Measurements from ENCODE around the gene APPL1. TPM values are rescaled to one million over a fixed set of nuclear protein-coding genes. Genes with fewer than 3 reads are reported as not detected.

Gene APPL1
- total RNA-seq (2016; rRNA removed; fragmentation: Illumina TruSeq; extraction: Trizol) (29.0 and 47.9 TPM in 2 replicates), polyA plus RNA-seq (2011; rRNA removed) (11.2 and 14.3 TPM in 2 replicates), polyA minus RNA-seq (2011; rRNA and poly(A)+ RNA removed; ENCODE audit: low replicate concordance) (31.2 and 53.9 TPM in 2 replicates), Bru-seq, nascent RNA (percentile 77 among the genes with signal in this experiment), BruChase-seq, experiment 1, labeled RNA remaining after a 6-hour chase (percentile 84 among the genes with signal in this experiment), BruChase-seq, experiment 2, labeled RNA remaining after a 2-hour chase (percentile 80 among the genes with signal in this experiment)
- 18.9 and 22.1 TPM in 2 replicates for total RNA-seq (2016; cell fraction: cytosol; rRNA removed; fragmentation: Illumina TruSeq; extraction: Trizol; ENCODE audit: low read depth)
- 30.6 and 46.1 TPM in 2 replicates for total RNA-seq (2016; cell fraction: insoluble cytoplasmic fraction; rRNA removed; fragmentation: Illumina TruSeq; extraction: Trizol)
- total RNA-seq (2016; cell fraction: membrane; rRNA removed; fragmentation: Illumina TruSeq; extraction: Trizol), result 24.9 and 28.8 TPM in 2 replicates
- total RNA-seq (2016; cell fraction: nucleus; rRNA removed; fragmentation: Illumina TruSeq; extraction: Trizol), result 22.1 and 25.8 TPM in 2 replicates
- 7.3 and 9.5 TPM in 2 replicates for polyA plus RNA-seq (2011; cell fraction: cytosol; rRNA removed)
- 4.9 and 6.8 TPM in 2 replicates for polyA plus RNA-seq (2011; cell fraction: nucleus; rRNA removed)
- 13.5 and 15.8 TPM in 2 replicates for polyA plus RNA-seq (2012)
- 2.3 and 2.5 TPM in 2 replicates for polyA plus RNA-seq (2016; cell fraction: cytosol; fragmentation: Illumina TruSeq; extraction: Trizol; ENCODE audit: low read depth)
- polyA plus RNA-seq (2016; cell fraction: insoluble cytoplasmic fraction; fragmentation: Illumina TruSeq; extraction: Trizol; ENCODE audit: low read depth), result 23.2 and 23.3 TPM in 2 replicates
- polyA plus RNA-seq (2016; cell fraction: membrane; fragmentation: Illumina TruSeq; extraction: Trizol; ENCODE audit: low read depth), result 5.1 and 7.5 TPM in 2 replicates
- 11.6 and 12.5 TPM in 2 replicates for polyA plus RNA-seq (2016; cell fraction: nucleus; fragmentation: Illumina TruSeq; extraction: Trizol; ENCODE audit: insufficient read depth, low read depth)
- polyA minus RNA-seq (2011; cell fraction: cytosol; rRNA and poly(A)+ RNA removed), result 25.4 and 28.6 TPM in 2 replicates
- polyA minus RNA-seq (2011; cell fraction: nucleus; rRNA and poly(A)+ RNA removed), result 46.0 and 49.7 TPM in 2 replicates
- long read RNA-seq, experiment 1, full-length matches to known transcripts, result 8 of 31 reads
- long read RNA-seq, experiment 1, partial matches to known transcripts, result 20 of 31 reads
- long read RNA-seq, experiment 1, other reads (novel, unspliced or antisense), result 3 of 31 reads
- long read RNA-seq, experiment 2, full-length matches to known transcripts, result 1 of 24 reads
- long read RNA-seq, experiment 2, partial matches to known transcripts, result 2 of 24 reads
- long read RNA-seq, experiment 2, other reads (novel, unspliced or antisense), result 21 of 24 reads

- H3K79me2 ChIP-seq (ENCODE audit: insufficient read depth, low read length), result peaks cover 35% of the 10 kb centered on the region
- POLR2A ChIA-PET, result interaction anchor here (0.8 to 1.5 kb wide), 3 partner anchors 9 to 465 kb away, joined by 3 to 5 read pairs (median 4); partner anchors contain the start of genes ARF4 and DENND6A
- H3K9ac ChIP-seq (ENCODE audit: insufficient read depth, low read depth, low read length), result peak within 1 kb of the TSS; percentile 75
- in situ Hi-C loops (cut with HindIII; ENCODE audit: extremely low pct_ligation_motif_present, low pct_unique_long_range_greater_than_20kb), result loop anchor here (10.0 kb wide), 1 partner anchor 233 kb away; no protein-coding TSS in a partner anchor
- CTCF ChIA-PET (ENCODE audit: low intra/inter-chr PET ratio, low total read pairs), result no interaction called here
- H2AFZ ChIP-seq (ENCODE audit: low read length), result peak within 1 kb of the TSS; percentile 97
- no peaks in the 10 kb centered on the region for H3K36me3 ChIP-seq (replicated peaks in 1 of 2; ENCODE audit: control insufficient read depth in 1 of 2, insufficient read depth in 2 of 2, low read length in 2 of 2)
- H3K27me3 ChIP-seq (ENCODE audit: control insufficient read depth in 1 of 2, insufficient read depth in 2 of 2, low read length in 2 of 2), result no peaks in the 10 kb centered on the region; a peak in 1 of 5 replicates
- peak within 1 kb of the TSS; percentile 74 to 86 (median 83) for H3K4me3 ChIP-seq (replicated peaks in 1 of 3; ENCODE audit: insufficient read depth in 1 of 3, low read depth in 2 of 3, low read length in 3 of 3)
- DNase-seq (ENCODE audit: low spot score) (peak; percentile 84), ATAC-seq (peak; percentile 97), FAIRE-seq (no peak)
- no peaks in the 10 kb centered on the region for H3K9me3 ChIP-seq (ENCODE audit: low read length)
- peak within 1 kb of the TSS; percentile 98 for H3K4me2 ChIP-seq (ENCODE audit: low read depth, low read length)
- H3K4me1 ChIP-seq (ENCODE audit: insufficient read depth, low read length), result peaks cover 32% of the 10 kb centered on the region
- 2% methylated on average over 21 of the region's 71 CpGs for WGBS (ENCODE audit: low lambda C conversion rate)
- 0 out of 2 replicates have a peak, but pooled peaks cover 8% of the 10 kb centered on the region for H4K20me1 ChIP-seq (ENCODE audit: insufficient read depth, low read length)
- H3K27ac ChIP-seq (ENCODE audit: extremely low read length, insufficient read depth, low read length), result peak within 1 kb of the TSS; percentile 73
- intact Hi-C loops (cut with micrococcal nuclease; ENCODE audit: unreplicated experiment), result loop anchor here (10.0 kb wide), 1 partner anchor 223 kb away; no protein-coding TSS in a partner anchor
- TSS peak; percentile 70 for BruUV-seq (replicated peaks)
- TF ChIP-seq PAWR (CRISPR knock-in tag; IDR thresholded peaks at IDR 0.05; ENCODE audit: borderline replicate concordance) (no peak), ZSCAN5A (CRISPR knock-in tag; IDR thresholded peaks at IDR 0.05; ENCODE audit: borderline replicate concordance) (peak; percentile 89), NFE2L2 (IDR thresholded peaks at IDR 0.05; ENCODE audit: low read length) (no peak), ZNF274 (CRISPR knock-in tag; IDR thresholded peaks at IDR 0.05) (peak; percentile 84; the same call in 1 of the 2 replicates), ZNF362 (CRISPR knock-in tag; IDR thresholded peaks at IDR 0.05; ENCODE audit: borderline replicate concordance) (no peak; the same call in 1 of the 2 replicates), NFYC (CRISPR knock-in tag; IDR thresholded peaks at IDR 0.05) (peak; percentile 92), KLF12 (CRISPR knock-in tag; IDR thresholded peaks at IDR 0.05; ENCODE audit: borderline replicate concordance) (peak; percentile 72; the same call in 1 of the 2 replicates), MTA3 (CRISPR knock-in tag; IDR thresholded peaks at IDR 0.05) (no peak), DDIT3 (CRISPR knock-in tag; IDR thresholded peaks at IDR 0.05) (no peak), PRPF4 (IDR thresholded peaks at IDR 0.05; ENCODE audit: low read depth, low read length, poor library complexity, severe bottlenecking) (no peak), NFYB (CRISPR knock-in tag; IDR thresholded peaks at IDR 0.05) (peak; percentile 88), ATF7 (IDR thresholded peaks at IDR 0.05) (no peak), ATF7 (CRISPR knock-in tag; IDR thresholded peaks at IDR 0.05) (peak; percentile 15; the same call in 1 of the 2 replicates), MBD4 (IDR thresholded peaks at IDR 0.05; ENCODE audit: borderline replicate concordance, low read length) (no peak), CBX5 (CRISPR knock-in tag; IDR thresholded peaks at IDR 0.05; ENCODE audit: borderline replicate concordance) (peak; percentile 59; the same call in 1 of the 2 replicates), SIN3B (IDR thresholded peaks at IDR 0.05; ENCODE audit: low read length) (no peak)
Observed at GRCh38 chr3:57227204-57227929, at the start of gene APPL1. Gene APPL1 (plus strand): TSS chr3:57227729. CDS start chr3:57227884, 155 bp downstream.

Data from HepG2 (cell line).